T-helper 1 cell (primary cell): Measurements from ENCODE around the gene MSLN.

Experiments
- DNase-seq, 5 donors: peaks; one replicate each; pipeline ENCODE4 v3.0.0-alpha.2; 2012 to 2020

The MSLN gene

GRCh38 chr16:778447-778846 is 17.9 kb downstream of the MSLN start:
- no peak for DNase-seq

DNA sequence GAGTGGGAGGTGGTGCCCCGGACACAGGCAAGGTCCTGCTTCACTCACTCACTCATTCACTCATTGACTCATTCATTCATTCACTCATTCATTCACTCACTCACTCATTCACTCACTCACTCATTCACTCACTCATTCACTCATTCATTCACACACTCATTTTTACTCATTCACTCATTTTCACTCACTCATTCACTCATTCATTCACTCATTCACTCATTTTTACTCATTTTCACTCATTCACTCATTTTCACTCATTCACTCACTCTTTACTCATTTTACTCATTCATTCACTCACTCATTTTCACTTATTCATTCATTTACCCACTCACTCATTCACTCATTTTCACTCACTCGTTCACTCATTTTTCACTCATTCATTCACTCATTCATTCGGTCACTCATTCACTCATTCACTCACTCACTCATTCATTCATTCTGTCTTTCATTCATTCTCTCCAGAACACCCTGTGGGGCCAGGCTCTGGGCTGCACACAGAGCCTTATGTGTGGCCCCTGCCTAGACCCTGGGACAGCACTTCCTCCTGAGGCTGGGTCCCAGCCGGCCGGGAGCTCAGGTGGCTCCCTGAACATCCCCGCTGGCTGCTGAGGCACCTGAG is 18.5 kb downstream of the MSLN start:
- DNase-seq = no peak

- no peak for DNase-seq
These were observed 19.0 kb downstream of the MSLN start for GRCh38 chr16:779561-779960.

GRCh38 chr16:780296-780695 is 19.8 kb downstream of the MSLN start:
- no peak for DNase-seq

- DNase-seq = no peak
These were observed 20.9 kb downstream of the MSLN start for GRCh38 chr16:781346-782010.

DNA sequence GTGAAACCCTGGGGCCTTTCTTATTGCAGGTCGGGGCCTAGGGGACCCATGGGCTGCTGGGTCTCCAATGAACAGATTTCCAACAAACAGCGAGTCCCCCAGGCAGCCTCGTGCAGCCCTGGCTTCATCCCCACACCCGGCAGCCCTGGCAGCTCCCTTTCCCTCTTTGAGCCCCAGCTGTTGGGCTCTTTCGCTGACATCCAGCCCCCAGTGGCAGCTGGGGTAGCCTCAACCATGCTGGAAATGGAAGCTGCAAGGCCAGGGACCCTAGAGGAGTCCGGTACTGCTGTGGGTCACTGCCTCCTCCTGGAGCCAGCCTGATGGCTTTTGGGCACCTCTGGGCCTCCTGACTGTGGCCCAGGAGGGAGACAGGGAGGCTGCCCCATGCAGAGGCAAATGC is 21.7 kb downstream of the MSLN start:
- DNase-seq = no peak

- no peak for DNase-seq
These were observed 22.4 kb downstream of the MSLN start for GRCh38 chr16:782766-783403.

- no peak for DNase-seq
These were observed 23.0 kb downstream of the MSLN start for GRCh38 chr16:783404-784161.

DNA sequence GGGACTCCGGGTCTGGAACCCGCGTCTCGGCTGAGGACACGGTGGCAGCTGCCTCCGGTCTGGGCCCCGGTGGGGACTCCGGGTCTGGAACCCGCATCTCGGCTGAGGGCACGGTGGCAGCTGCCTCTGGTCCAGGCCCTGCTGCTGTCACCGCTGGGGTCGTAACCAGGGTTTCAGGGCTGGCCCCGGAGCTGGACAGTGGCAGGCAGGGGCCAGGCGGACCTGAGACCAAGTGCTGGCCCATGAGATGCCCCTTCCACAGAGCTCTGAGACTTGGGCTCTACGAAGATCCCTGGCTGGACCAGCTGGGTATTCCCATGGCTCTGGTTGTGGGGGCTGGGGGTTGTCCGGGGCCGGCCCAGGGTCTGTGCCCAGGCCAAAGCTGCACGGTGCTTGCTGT is 23.9 kb downstream of the MSLN start:
- no peak for DNase-seq

DNA sequence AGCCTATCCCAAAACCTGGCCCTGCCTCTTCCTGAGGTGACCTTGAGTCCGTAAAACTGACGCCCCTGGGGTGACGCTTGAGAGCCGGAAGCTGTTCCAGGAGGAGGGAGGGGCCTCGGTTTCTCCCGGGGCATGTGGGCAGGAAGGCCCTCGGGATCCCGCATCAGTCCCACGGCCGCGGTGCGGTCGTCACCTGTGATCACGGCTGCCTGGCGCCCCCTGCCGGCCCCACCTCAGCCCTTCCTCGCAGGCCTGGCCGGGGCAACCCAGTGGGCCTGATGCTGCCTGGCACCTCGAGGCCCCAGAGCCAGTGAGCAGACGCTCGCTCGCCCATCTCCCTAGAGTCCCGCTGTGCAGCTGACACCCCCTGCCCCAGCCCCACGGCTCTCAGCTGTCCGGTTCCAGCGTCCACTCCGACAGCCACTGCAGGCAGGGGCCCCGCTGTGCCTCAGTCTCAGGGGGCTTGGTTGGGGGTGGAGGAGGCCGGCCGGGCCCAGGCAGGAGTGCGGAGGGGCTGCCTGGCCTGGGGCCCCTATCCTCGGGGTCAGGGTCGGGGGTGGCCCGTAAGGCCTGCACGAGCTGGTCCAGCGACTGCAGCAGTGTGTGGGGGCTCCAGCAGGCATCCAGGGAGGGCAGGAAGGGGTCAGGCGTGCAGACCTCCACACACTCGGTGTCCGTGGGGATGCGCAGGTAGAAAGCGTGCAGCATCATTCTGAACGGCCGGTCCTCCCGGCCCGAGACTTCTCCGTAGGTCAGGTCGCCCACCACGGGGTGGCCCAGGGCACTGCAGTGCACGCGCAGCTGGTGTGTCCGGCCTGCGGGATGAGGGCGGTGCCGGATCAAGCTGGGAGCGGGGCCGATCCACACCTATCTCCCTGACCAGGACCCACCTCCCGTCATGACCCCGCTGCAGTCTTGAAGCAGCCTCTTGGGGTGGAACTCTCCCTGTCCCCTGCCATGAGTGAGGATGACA is 25.3 kb downstream of the MSLN start:
- DNase-seq = peak; percentile 48 to 72 (median 63)

- no peak for DNase-seq
These were observed 26.9 kb downstream of the MSLN start for GRCh38 chr16:787321-787966.

- DNase-seq = peak in 1 of 5 donors; percentile 23
These were observed 27.5 kb downstream of the MSLN start, which contains the start of gene RPUSD1 for GRCh38 chr16:787978-788398. RPUSD1 (minus strand) TSS chr16:788381; CDS start chr16:787737, 644 bp downstream.

GRCh38 chr16:788399-789126 is 28.0 kb downstream of the MSLN start, which contains the start of gene CHTF18:
CHTF18 (plus strand) TSS chr16:788620; CDS start chr16:788685, 65 bp downstream.
- peak; percentile 88 to 96 (median 91) for DNase-seq

DNA sequence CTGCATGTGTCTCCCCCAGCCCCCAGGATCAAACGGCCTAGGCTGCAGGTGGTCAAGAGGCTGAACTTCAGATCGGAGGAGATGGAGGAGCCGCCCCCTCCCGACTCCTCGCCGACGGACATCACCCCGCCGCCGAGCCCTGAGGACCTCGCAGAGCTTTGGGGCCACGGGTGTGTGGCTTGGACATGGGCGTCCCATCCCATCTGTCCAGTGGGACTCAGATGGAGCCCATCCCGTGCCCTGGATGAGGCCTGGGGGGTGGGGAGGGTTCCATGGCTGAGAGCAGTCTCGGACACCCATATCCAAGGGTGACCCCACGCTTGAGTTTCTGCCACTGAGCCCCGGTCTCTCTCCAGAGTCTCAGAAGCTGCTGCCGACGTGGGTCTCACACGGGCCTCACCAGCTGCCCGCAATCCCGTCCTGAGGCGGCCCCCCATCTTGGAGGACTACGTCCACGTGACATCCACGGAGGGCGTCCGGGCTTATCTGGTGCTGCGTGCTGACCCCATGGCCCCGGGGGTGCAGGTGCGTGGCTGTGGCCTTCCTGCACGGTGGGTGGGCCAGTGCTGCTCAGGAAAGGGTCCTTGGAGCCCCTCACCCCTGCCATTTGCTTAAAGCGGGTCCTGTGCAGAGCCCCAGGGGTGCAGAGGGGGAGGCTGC is 28.8 kb downstream of the MSLN start:
- no peak for DNase-seq

DNA sequence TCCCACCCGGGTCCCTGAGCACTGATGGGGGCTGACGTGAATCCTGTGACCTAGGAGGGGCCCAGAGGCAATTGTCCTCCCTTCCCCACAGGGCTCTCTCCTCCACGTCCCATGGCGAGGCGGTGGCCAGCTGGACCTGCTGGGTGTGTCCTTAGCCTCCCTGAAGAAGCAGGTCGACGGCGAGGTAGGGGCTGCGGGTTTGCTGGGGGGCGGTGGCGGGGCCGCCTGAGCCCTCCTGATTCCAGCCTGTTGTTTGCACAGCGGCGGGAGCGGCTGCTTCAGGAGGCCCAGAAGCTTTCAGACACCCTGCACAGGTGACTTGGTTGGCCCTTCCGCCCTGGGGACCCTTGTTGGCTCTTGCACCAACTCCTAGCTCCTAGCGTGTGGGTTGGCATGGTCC is 29.6 kb downstream of the MSLN start:
- no peak for DNase-seq

- no peak for DNase-seq
These were observed 30.6 kb downstream of the MSLN start for GRCh38 chr16:791131-791530.

DNA sequence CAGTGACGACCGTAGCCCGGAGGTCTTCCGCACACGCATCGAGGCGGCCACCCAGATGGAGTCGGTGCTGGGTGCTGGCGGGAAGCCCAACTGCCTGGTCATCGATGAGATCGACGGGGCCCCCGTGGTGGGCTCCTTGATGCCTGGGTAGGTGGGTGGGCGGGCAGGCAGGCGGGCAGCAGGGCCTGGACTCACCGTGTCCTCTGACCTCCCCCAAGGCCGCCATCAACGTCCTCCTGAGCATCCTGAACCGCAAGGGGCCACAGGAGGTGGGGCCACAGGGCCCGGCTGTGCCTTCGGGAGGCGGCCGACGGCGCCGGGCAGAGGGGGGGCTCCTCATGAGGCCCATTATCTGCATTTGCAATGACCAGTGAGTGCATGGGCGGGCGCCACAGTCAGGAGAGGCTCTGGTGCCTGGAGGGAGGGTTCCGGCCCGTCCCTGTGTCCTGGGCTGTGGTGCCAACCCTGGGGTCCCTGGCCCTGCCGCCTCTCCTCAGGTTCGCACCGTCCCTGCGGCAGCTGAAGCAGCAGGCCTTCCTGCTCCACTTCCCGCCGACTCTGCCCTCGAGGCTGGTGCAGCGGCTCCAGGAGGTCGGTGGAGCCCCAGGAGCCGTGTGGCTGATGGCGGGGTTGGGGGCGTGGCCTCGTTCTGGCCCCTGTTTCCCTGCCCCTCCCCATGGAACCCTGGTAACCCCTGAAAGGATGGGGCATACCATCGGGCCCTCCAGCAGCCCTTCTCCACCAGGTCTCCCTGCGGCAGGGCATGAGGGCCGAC is 31.9 kb downstream of the MSLN start:
- no peak for DNase-seq

DNA sequence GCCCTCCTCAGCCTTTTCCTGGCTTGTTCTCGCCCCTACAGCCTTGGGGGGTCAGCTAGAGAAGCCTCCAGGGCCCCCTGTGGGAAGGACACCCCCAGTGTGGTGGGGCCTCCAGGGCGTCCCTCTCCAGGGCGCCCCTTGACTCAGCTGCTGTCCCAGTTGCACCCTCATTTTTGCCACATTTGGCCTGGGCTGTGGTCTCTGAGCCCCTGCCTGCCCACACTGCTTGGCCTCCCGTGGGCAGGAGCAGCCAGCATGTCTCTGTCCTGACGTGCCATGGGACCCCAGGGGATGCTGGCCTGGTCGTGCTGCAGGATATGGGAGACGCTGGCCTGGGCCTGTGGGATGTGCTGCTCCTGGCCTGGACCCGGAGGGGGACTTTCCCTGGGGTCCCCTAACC is 32.9 kb downstream of the MSLN start:
- no peak for DNase-seq

DNA sequence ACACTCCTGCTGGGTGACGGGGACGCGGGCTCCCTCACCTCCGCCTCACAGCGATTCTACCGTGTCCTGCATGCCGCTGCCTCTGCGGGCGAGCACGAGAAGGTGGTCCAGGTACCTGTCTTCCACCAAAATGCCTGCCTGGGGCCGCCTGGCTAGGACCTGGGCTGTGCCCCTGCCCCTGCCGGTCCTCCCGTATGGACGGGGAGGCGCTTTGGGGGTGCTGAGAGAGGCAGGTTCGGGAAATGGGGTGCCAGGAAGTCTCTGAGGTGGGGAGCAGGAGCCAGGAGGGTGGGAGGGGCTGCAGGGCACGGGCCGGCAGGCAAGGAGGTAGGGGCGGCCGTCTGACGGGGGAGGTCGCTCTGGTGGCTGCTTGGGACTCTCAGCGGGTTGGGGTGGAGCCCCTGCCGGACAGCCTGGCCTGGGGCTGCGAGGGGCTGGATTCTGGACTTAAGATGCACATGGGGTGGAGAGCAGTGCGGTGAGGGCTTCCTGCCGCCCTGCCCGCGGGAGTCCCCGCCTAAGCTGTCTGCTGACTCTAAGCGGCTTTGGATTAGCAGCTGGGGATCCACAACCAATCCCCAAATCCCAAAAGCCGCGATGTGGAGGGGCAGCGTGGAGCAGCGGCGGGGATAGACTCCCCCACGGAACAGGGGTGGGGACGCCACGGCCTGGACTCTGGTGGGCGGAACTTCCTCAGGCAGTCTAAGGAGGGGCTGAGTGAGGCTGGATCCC is 33.7 kb downstream of the MSLN start:
- DNase-seq = no peak
